HCT116 (cell line): ENCODE results near the gene IRF4. TPM values are rescaled to one million over a fixed set of nuclear protein-coding genes. Genes with fewer than 3 reads are reported as not detected.

ENCODE experiments used
- ATAC-seq: fragments of 200-7000 bp; cut with Tn5 transposase; 2 replicates; pipeline ENCODE4 v1.9.1; 2020; ENCODE audit warnings: mild to moderate bottlenecking, moderate library complexity
- BruUV-seq: library from RNA; stranded (reverse); fragments of 400-500 nt; replicated peaks from 2 replicates; lab custom pipeline; 2021; lab: Mats Ljungman, UMichigan
- CTCF ChIA-PET: fragments of 300-600 bp; sonication (Branson Sonifier 250); formaldehyde crosslinking; loops from one replicate; lab custom pipeline; 2021; ENCODE audit warnings: antibody characterized with exemption; lab: Charles Lee
- POLR2A ChIA-PET: fragments of 300-600, 350-600 bp; sonication (Branson Sonifier 250); formaldehyde crosslinking; loops from one replicate; lab custom pipeline; 2021; ENCODE audit warnings: antibody characterized with exemption; lab: Charles Lee
- RAD21 ChIA-PET, 2 experiments: fragments of 300-600 bp; sonication (Branson Sonifier 250); formaldehyde crosslinking; loops; one replicate each; lab custom pipeline; 2023; ENCODE audit warnings: low total read pairs in 2 of 2; ENCODE audit not compliant: uncharacterized antibody in 2 of 2, unreplicated experiment in 2 of 2, low non-redundant PET in 1 of 2; lab: Charles Lee
- DNase-seq: peaks from one replicate; pipeline ENCODE4 v3.0.0-alpha.2; 2010; ENCODE audit warnings: low read depth, low spot score
- H2AFZ ChIP-seq: fragments of 200-600 bp; shearing (Covaris generic), sonication (generic); 2 replicates; pipeline ENCODE4 v1.6.1; 2017; ENCODE audit warnings: low read depth, mixed run types, mixed read lengths, antibody characterized with exemption, low read length; ENCODE audit not compliant: poor library complexity, severe bottlenecking
- H3K27ac ChIP-seq: 2 replicates; pipeline ENCODE4 v1.5.1; 2012; ENCODE audit warnings: low read depth, low read length
- H3K27me3 ChIP-seq: fragments of 200-600 bp; sonication (generic); 2 replicates; pipeline ENCODE4 v1.6.1; 2016; ENCODE audit warnings: mixed run types, low read length, mixed read lengths; ENCODE audit not compliant: insufficient read depth
- H3K36me3 ChIP-seq, 2 experiments: fragments of 200-500 bp in 1 of 2; fragments of 200-600 bp in 1 of 2; sonication (Bioruptor generic) in 1 of 2; sonication (generic) in 1 of 2; 2 replicates each; pipeline versions ENCODE4 v1.5.1 to v1.6.1; 2014 to 2016; ENCODE audit warnings: low read length in 2 of 2, inconsistent platforms in 1 of 2, mixed read lengths in 1 of 2, mixed run types in 1 of 2; ENCODE audit not compliant: insufficient read depth in 2 of 2, control insufficient read depth in 1 of 2
- H3K4me1 ChIP-seq, 2 experiments: fragments of 200-600 bp in 1 of 2; sonication (generic) in 1 of 2; 2 replicates each; pipeline versions ENCODE4 v1.5.1 to v1.6.1; 2012 to 2017; ENCODE audit warnings: low read length in 2 of 2, inconsistent platforms in 1 of 2, mild to moderate bottlenecking in 1 of 2, mixed read lengths in 1 of 2, mixed run types in 1 of 2, moderate library complexity in 1 of 2; ENCODE audit not compliant: insufficient read depth in 2 of 2, control insufficient read depth in 1 of 2
- H3K4me2 ChIP-seq: fragments of 200-600 bp; sonication (generic); 2 replicates; pipeline ENCODE4 v1.6.1; 2017; ENCODE audit warnings: mixed run types, low read length, mixed read lengths
- H3K4me3 ChIP-seq, 2 experiments: fragments of 200-600 bp in 1 of 2; sonication (generic) in 1 of 2; replicated peaks in 1 of 2; 2 replicates each; pipeline ENCODE4 v1.5.1; 2011 to 2016; ENCODE audit warnings: low read length in 2 of 2, control low read depth in 1 of 2, low read depth in 1 of 2, mild to moderate bottlenecking in 1 of 2, mixed read lengths in 1 of 2, mixed run types in 1 of 2
- H3K79me2 ChIP-seq: fragments of 200-600 bp; sonication (generic); 2 replicates; pipeline ENCODE4 v1.6.1; 2017; ENCODE audit warnings: mild to moderate bottlenecking, mixed run types, low read length, moderate library complexity, mixed read lengths; ENCODE audit not compliant: insufficient read depth
- H3K9ac ChIP-seq: fragments of 200-600 bp; sonication (generic); 2 replicates; pipeline ENCODE4 v1.6.1; 2016; ENCODE audit warnings: low read length, mixed read lengths
- H3K9me2 ChIP-seq: fragments of 200-600 bp; sonication (generic), shearing (Covaris generic); 2 replicates; pipeline ENCODE4 v1.6.1; 2017; ENCODE audit warnings: mixed run types, mild to moderate bottlenecking, moderate library complexity; ENCODE audit not compliant: insufficient read depth
- H3K9me3 ChIP-seq, 2 experiments: fragments of 200-500 bp in 1 of 2; fragments of 200-600 bp in 1 of 2; sonication (Bioruptor generic) in 1 of 2; sonication (generic) in 1 of 2; 2 replicates each; pipeline ENCODE4 v1.6.1; 2014 to 2017; ENCODE audit warnings: low read length in 2 of 2, mixed read lengths in 2 of 2, inconsistent platforms in 1 of 2, low read depth in 1 of 2, mild to moderate bottlenecking in 1 of 2, mixed run types in 1 of 2, moderate library complexity in 1 of 2; ENCODE audit not compliant: control insufficient read depth in 1 of 2, insufficient read depth in 1 of 2
- H4K20me1 ChIP-seq: fragments of 200-600 bp; sonication (generic), shearing (Covaris generic); 2 replicates; pipeline ENCODE4 v1.6.1; 2017; ENCODE audit warnings: mixed run types, mild to moderate bottlenecking, moderate library complexity; ENCODE audit not compliant: insufficient read depth
- CEBPB ChIP-seq: IDR thresholded peaks from 2 replicates; pipeline ENCODE4 v1.6.1; 2012; ENCODE audit warnings: low read depth
- ELF1 ChIP-seq: IDR thresholded peaks from 2 replicates; pipeline ENCODE4 v1.6.1; 2012; ENCODE audit warnings: low read depth, borderline replicate concordance
- EZH2 ChIP-seq: fragments of 200-600 bp; sonication (generic); IDR thresholded peaks from 2 replicates; pipeline ENCODE4 v1.6.1; 2017; ENCODE audit warnings: antibody characterized with exemption, mixed run types
- FOSL1 ChIP-seq: IDR thresholded peaks from 2 replicates; pipeline ENCODE4 v1.6.1; 2012; ENCODE audit warnings: low read depth
- JUND ChIP-seq: IDR thresholded peaks from 2 replicates; pipeline ENCODE4 v1.6.1; 2012
- POLR2A ChIP-seq: IDR thresholded peaks from 2 replicates; pipeline ENCODE4 v1.7.0; 2011; ENCODE audit warnings: borderline replicate concordance; ENCODE audit not compliant: insufficient read depth, insufficient read length; ENCODE audit errors: extremely low read depth
- POLR2AphosphoS5 ChIP-seq: IDR thresholded peaks from 2 replicates; pipeline ENCODE4 v1.6.1; 2011; ENCODE audit warnings: mild to moderate bottlenecking, low read depth, low read length, moderate library complexity
- SRF ChIP-seq: IDR thresholded peaks from 2 replicates; pipeline ENCODE4 v1.6.1; 2012; ENCODE audit warnings: low read depth
- TCF7L2 ChIP-seq: IDR thresholded peaks from 2 replicates; pipeline ENCODE4 v1.7.0; 2011; ENCODE audit warnings: borderline replicate concordance, inconsistent platforms; ENCODE audit not compliant: insufficient read depth, insufficient read length; ENCODE audit errors: extremely low read depth
- YY1 ChIP-seq: IDR thresholded peaks from 2 replicates; pipeline ENCODE4 v1.6.1; 2011; ENCODE audit warnings: low read length, low read depth, moderate library complexity, mild to moderate bottlenecking; ENCODE audit not compliant: insufficient replicate concordance; ENCODE audit errors: extremely low read depth
- ZNF274 ChIP-seq: fragments of 200-500 bp; sonication (Bioruptor generic); IDR thresholded peaks from 2 replicates; pipeline ENCODE4 v1.6.1; 2014; ENCODE audit warnings: mild to moderate bottlenecking, low read depth, low read length, inconsistent platforms
- intact Hi-C: fragments of 100-400 bp; cut with micrococcal nuclease; formaldehyde crosslinking; loops from 2 replicates; pipeline ENCODE4 v1.10.0; 2022
- total RNA-seq: library from RNA; stranded (reverse); gene quantifications from one replicate; pipeline ENCODE4 v1.2.1, GENCODE V29; 2021; ENCODE audit not compliant: unreplicated experiment
- TF ChIP-seq, protein P1 (sequence below), 3 experiments: fragments of 200-600 bp in 1 of 3; sonication (generic) in 1 of 3; IDR thresholded peaks in 2 of 3; conservative IDR thresholded peaks in 1 of 3; 2 replicates each; pipeline ENCODE4 v1.5.1; 2012 to 2017; ENCODE audit warnings: low read depth in 2 of 3, low read length in 2 of 3, antibody characterized with exemption in 1 of 3, borderline replicate concordance in 1 of 3, control low read depth in 1 of 3, mild to moderate bottlenecking in 1 of 3, mixed read lengths in 1 of 3, mixed run types in 1 of 3, moderate library complexity in 1 of 3; ENCODE audit not compliant: insufficient read depth in 1 of 3
- TF ChIP-seq, protein P2 (sequence below): IDR thresholded peaks from 2 replicates; pipeline ENCODE4 v1.6.1; 2012
- TF ChIP-seq, protein P3 (sequence below): IDR thresholded peaks from 2 replicates; pipeline ENCODE4 v1.6.1; 2012; ENCODE audit warnings: low read depth

IRF4 gene
- total RNA-seq, 1 experiment from 2014 or later = 1.2 TPM

DNA sequence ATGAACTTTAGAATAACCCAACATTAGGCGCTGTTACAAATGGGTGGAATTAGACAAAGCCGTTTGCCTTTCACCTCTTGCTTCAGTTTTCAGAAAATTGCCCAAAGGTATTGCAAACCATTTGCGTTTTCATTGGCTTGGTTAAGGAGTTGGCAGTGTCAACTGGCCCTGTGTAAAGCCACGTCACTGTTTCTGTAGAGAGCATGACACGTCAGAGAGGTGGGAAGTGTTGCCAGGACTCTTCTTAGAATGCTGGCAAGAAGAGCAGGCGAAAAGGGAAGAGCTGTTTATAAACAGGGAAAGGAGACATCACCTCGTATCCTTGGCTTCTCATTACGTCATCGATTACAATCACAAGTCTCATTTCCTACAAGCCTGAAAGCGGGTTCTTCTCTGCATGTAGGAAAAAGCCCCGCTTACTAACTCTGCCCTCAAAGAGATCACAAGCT is 4.2 kb upstream of the IRF4 start:
- no peaks in the 10 kb centered on the region for H3K9me3 ChIP-seq
- DNase-seq = no peak
- no peak for TF ChIP-seq JUND
- no peak for TF ChIP-seq POLR2AphosphoS5
- TF ChIP-seq, protein P1, sequence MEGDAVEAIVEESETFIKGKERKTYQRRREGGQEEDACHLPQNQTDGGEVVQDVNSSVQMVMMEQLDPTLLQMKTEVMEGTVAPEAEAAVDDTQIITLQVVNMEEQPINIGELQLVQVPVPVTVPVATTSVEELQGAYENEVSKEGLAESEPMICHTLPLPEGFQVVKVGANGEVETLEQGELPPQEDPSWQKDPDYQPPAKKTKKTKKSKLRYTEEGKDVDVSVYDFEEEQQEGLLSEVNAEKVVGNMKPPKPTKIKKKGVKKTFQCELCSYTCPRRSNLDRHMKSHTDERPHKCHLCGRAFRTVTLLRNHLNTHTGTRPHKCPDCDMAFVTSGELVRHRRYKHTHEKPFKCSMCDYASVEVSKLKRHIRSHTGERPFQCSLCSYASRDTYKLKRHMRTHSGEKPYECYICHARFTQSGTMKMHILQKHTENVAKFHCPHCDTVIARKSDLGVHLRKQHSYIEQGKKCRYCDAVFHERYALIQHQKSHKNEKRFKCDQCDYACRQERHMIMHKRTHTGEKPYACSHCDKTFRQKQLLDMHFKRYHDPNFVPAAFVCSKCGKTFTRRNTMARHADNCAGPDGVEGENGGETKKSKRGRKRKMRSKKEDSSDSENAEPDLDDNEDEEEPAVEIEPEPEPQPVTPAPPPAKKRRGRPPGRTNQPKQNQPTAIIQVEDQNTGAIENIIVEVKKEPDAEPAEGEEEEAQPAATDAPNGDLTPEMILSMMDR (IDR thresholded peaks at IDR 0.05 in 2 of 3, conservative IDR thresholded peaks at IDR 0.05 in 1 of 3; ENCODE audit: borderline replicate concordance in 1 of 3, insufficient read depth in 1 of 3, low read depth in 2 of 3, low read length in 2 of 3) = no peak
- TF ChIP-seq POLR2A = no peak
- no peak for TF ChIP-seq FOSL1
- TF ChIP-seq TCF7L2 = no peak
- no peak for TF ChIP-seq ZNF274
- no peak for TF ChIP-seq YY1
- no peak for TF ChIP-seq EZH2
- TF ChIP-seq, protein P2, sequence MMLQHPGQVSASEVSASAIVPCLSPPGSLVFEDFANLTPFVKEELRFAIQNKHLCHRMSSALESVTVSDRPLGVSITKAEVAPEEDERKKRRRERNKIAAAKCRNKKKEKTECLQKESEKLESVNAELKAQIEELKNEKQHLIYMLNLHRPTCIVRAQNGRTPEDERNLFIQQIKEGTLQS = no peak
- TF ChIP-seq SRF = no peak
- TF ChIP-seq, protein P3, sequence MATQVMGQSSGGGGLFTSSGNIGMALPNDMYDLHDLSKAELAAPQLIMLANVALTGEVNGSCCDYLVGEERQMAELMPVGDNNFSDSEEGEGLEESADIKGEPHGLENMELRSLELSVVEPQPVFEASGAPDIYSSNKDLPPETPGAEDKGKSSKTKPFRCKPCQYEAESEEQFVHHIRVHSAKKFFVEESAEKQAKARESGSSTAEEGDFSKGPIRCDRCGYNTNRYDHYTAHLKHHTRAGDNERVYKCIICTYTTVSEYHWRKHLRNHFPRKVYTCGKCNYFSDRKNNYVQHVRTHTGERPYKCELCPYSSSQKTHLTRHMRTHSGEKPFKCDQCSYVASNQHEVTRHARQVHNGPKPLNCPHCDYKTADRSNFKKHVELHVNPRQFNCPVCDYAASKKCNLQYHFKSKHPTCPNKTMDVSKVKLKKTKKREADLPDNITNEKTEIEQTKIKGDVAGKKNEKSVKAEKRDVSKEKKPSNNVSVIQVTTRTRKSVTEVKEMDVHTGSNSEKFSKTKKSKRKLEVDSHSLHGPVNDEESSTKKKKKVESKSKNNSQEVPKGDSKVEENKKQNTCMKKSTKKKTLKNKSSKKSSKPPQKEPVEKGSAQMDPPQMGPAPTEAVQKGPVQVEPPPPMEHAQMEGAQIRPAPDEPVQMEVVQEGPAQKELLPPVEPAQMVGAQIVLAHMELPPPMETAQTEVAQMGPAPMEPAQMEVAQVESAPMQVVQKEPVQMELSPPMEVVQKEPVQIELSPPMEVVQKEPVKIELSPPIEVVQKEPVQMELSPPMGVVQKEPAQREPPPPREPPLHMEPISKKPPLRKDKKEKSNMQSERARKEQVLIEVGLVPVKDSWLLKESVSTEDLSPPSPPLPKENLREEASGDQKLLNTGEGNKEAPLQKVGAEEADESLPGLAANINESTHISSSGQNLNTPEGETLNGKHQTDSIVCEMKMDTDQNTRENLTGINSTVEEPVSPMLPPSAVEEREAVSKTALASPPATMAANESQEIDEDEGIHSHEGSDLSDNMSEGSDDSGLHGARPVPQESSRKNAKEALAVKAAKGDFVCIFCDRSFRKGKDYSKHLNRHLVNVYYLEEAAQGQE = no peak
- no peak for TF ChIP-seq CEBPB
- no peak for TF ChIP-seq ELF1
- H3K4me3 ChIP-seq = no peak overlapping the region
- no TSS peak for BruUV-seq
- intact Hi-C loops = no loop called here
- RAD21 ChIA-PET = no interaction called here
- no peaks in the 10 kb centered on the region for H3K79me2 ChIP-seq
- H3K27me3 ChIP-seq = no peaks in the 10 kb centered on the region
- H3K9me2 ChIP-seq = no peaks in the 10 kb centered on the region
- no peaks in the 10 kb centered on the region for H3K36me3 ChIP-seq
- no peak overlapping the region for H3K9ac ChIP-seq
- POLR2A ChIA-PET = no interaction called here
- CTCF ChIA-PET = no interaction called here
- H3K4me1 ChIP-seq = no peaks in the 10 kb centered on the region
- H4K20me1 ChIP-seq = no peaks in the 10 kb centered on the region
- no peak overlapping the region for H3K27ac ChIP-seq
- H2AFZ ChIP-seq = no peak overlapping the region
- ATAC-seq = no peak
- H3K4me2 ChIP-seq = no peak overlapping the region
